ENCODE measurements around the gene GRIN2D.

DNA sequence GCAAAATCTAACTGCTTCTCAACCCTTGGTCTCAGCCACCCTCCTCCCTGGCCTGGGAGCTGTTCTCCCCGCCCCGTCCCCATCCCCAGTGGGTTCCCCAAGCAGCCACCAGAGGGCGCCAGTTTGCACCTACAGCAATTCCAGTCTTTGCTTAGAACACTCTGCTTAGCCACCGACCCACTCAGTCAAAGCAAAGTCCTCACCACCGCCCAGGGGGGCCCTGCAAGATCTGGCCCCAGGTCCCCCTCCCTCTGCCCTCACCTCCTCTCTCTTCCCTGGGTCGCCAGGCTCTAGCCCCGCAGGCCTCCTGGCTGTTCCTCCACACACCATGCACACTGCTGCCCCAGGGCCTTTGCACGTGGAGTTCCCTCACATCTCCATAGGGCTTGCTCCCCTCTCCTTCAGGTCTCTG, 42.1 kb upstream of the GRIN2D start:
- no peak for TF ChIP-seq EP300 (conservative IDR thresholded peaks at IDR 0.05; ENCODE audit: poor library complexity, severe bottlenecking)
- no peak for TF ChIP-seq RAD21 (conservative IDR thresholded peaks at IDR 0.05)
- no peak for TF ChIP-seq EZH2 (IDR thresholded peaks at IDR 0.05; ENCODE audit: borderline replicate concordance, insufficient read depth, low read length, poor library complexity, severe bottlenecking)
- TF ChIP-seq, protein P1, sequence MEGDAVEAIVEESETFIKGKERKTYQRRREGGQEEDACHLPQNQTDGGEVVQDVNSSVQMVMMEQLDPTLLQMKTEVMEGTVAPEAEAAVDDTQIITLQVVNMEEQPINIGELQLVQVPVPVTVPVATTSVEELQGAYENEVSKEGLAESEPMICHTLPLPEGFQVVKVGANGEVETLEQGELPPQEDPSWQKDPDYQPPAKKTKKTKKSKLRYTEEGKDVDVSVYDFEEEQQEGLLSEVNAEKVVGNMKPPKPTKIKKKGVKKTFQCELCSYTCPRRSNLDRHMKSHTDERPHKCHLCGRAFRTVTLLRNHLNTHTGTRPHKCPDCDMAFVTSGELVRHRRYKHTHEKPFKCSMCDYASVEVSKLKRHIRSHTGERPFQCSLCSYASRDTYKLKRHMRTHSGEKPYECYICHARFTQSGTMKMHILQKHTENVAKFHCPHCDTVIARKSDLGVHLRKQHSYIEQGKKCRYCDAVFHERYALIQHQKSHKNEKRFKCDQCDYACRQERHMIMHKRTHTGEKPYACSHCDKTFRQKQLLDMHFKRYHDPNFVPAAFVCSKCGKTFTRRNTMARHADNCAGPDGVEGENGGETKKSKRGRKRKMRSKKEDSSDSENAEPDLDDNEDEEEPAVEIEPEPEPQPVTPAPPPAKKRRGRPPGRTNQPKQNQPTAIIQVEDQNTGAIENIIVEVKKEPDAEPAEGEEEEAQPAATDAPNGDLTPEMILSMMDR (IDR thresholded peaks at IDR 0.05; ENCODE audit: poor library complexity, severe bottlenecking): peak; percentile 29
- TF ChIP-seq REST (IDR thresholded peaks at IDR 0.05; ENCODE audit: borderline replicate concordance): no peak
